Keratinocyte (primary cell): ENCODE data around the gene RBMS3. TPM values are rescaled to one million over a fixed set of nuclear protein-coding genes. Genes with fewer than 3 reads are reported as not detected.

ENCODE experiments used
- DNase-seq: peaks from one replicate; pipeline ENCODE4 v3.0.0-alpha.2; 2011; ENCODE audit warnings: low read depth, missing footprints, low spot score
- FAIRE-seq: peaks from 2 replicates; lab custom pipeline; 2011; peaks lifted over from hg19 to GRCh38; lab: Jason Lieb, UNC
- H2AFZ ChIP-seq: 2 replicates; pipeline ENCODE4 v1.6.0; 2012; ENCODE audit warnings: low read length, control low read depth, inconsistent platforms; ENCODE audit not compliant: control insufficient read depth
- H3K27ac ChIP-seq: 2 replicates; pipeline ENCODE4 v1.5.1; 2011; ENCODE audit warnings: low read length; ENCODE audit not compliant: control insufficient read depth, insufficient read depth
- H3K27me3 ChIP-seq: 3 replicates; pipeline ENCODE4 v1.6.0; 2011; ENCODE audit warnings: low read length; ENCODE audit not compliant: control insufficient read depth, insufficient read depth; ENCODE audit errors: extremely low read depth
- H3K36me3 ChIP-seq, 2 experiments: 2 replicates in 1 of 2; 3 replicates in 1 of 2; pipeline ENCODE4 v1.5.1; 2011; ENCODE audit warnings: low read length in 2 of 2, mild to moderate bottlenecking in 1 of 2; ENCODE audit not compliant: control insufficient read depth in 2 of 2, insufficient read depth in 2 of 2; ENCODE audit errors: extremely low read depth in 1 of 2
- H3K4me1 ChIP-seq: 3 replicates; pipeline ENCODE4 v1.5.1; 2011; ENCODE audit warnings: low read length; ENCODE audit not compliant: control insufficient read depth, insufficient read depth; ENCODE audit errors: extremely low read depth
- H3K4me2 ChIP-seq: 3 replicates; pipeline ENCODE4 v1.6.0; 2011; ENCODE audit warnings: low read depth, low read length; ENCODE audit not compliant: control insufficient read depth, insufficient read depth; ENCODE audit errors: extremely low read depth
- H3K4me3 ChIP-seq, 3 experiments: fragments of 200-600 bp in 1 of 3; sonication (generic) in 1 of 3; 2 replicates in 2 of 3; 3 replicates in 1 of 3; pipeline ENCODE4 v1.5.1; 2011 to 2016; ENCODE audit warnings: low read length in 3 of 3, mild to moderate bottlenecking in 3 of 3, control low read depth in 2 of 3, inconsistent platforms in 1 of 3, low read depth in 1 of 3, mixed read lengths in 1 of 3, mixed run types in 1 of 3, moderate library complexity in 1 of 3; ENCODE audit not compliant: control insufficient read depth in 2 of 3, insufficient read depth in 2 of 3; ENCODE audit errors: extremely low read depth in 1 of 3
- H3K79me2 ChIP-seq: 2 replicates; pipeline ENCODE4 v1.6.0; 2012; ENCODE audit warnings: low read length; ENCODE audit not compliant: control insufficient read depth, insufficient read depth
- H3K9ac ChIP-seq: 3 replicates; pipeline ENCODE4 v1.6.0; 2011; ENCODE audit warnings: low read length; ENCODE audit not compliant: control insufficient read depth, insufficient read depth; ENCODE audit errors: extremely low read depth
- H3K9me1 ChIP-seq: 3 replicates; pipeline ENCODE4 v1.6.0; 2011; ENCODE audit warnings: low read length; ENCODE audit not compliant: control insufficient read depth, insufficient read depth; ENCODE audit errors: extremely low read depth
- H3K9me3 ChIP-seq: 2 replicates; pipeline ENCODE4 v1.5.1; 2012; ENCODE audit warnings: low read depth, low read length; ENCODE audit not compliant: control insufficient read depth
- H4K20me1 ChIP-seq: 3 replicates; pipeline ENCODE4 v1.6.0; 2011; ENCODE audit warnings: low read length; ENCODE audit not compliant: control insufficient read depth, insufficient read depth; ENCODE audit errors: extremely low read depth
- EZH2 ChIP-seq: IDR thresholded peaks from one replicate; pipeline ENCODE4 v1.6.1; 2012; ENCODE audit warnings: inconsistent platforms, mild to moderate bottlenecking, low read length, moderate library complexity
- dilution Hi-C: fragments of 300-500 bp; cut with MboI; formaldehyde crosslinking; loops from one replicate; pipeline ENCODE4 v1.7.0; 2020; ENCODE audit warnings: low sequenced_read_pairs; ENCODE audit not compliant: extremely low pct_ligation_motif_present
- polyA plus RNA-seq, 5 experiments: library from polyadenylated mRNA; depleted of rRNA in 3 of 5; stranded (reverse) in 3 of 5; stranded (forward) in 1 of 5; unstranded in 1 of 5; fragments of >200 nt; gene quantifications; 1 replicate in 1 of 5; 2 replicates in 3 of 5; 3 replicates in 1 of 5; pipeline versions ENCODE4 v1.2.1 to v1.2.3, GENCODE V29; 2011 to 2012; ENCODE audit warnings: missing spikeins in 2 of 5, low read depth in 1 of 5, low replicate concordance in 1 of 5
- TF ChIP-seq, protein P1 (sequence below), 3 experiments: IDR thresholded peaks in 1 of 3; conservative IDR thresholded peaks in 1 of 3; optimal IDR thresholded peaks in 1 of 3; 2 replicates in 2 of 3; 3 replicates in 1 of 3; pipeline versions ENCODE3 to v1.5.1; 2011; ENCODE audit warnings: low read length in 3 of 3, mild to moderate bottlenecking in 3 of 3, moderate library complexity in 2 of 3, control low read depth in 1 of 3, inconsistent platforms in 1 of 3; ENCODE audit not compliant: insufficient read depth in 2 of 3; ENCODE audit errors: extremely low read depth in 1 of 3

The RBMS3 gene
- polyA plus RNA-seq, 1 donor (not counting 4 experiments of a cell fraction or from before 2014, with no cell fraction given): 2.3 TPM

DNA sequence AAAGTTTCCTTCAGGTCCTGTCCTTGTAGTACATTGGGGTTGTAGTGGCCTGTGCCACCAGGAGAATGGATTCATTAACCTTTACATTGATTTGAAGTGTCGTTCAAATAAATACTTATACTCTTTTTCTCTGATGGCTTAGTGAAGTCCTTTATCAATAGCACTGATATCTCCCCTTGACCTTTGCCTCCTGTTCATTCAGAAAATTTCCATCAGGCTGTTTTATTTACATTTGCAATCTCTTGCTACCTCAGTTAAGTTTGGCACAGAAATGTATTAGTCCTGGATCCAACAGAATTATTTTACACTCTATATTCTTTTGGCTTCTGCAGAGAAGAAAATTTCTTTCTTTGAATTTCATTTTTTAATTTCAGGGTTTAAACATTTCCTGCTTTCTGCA lies 497.0 kb downstream of the RBMS3 start:
- Histone ChIP-seq H3K27ac (no peak overlapping the region), H3K4me3 (no peak overlapping the region), H3K27me3 (no peaks in the 10 kb centered on the region), H2AFZ (no peak overlapping the region), H3K9me3 (no peaks in the 10 kb centered on the region), H3K79me2 (no peaks in the 10 kb centered on the region), H3K9ac (no peak overlapping the region), H3K4me2 (no peak overlapping the region), H3K36me3 (no peaks in the 10 kb centered on the region), H3K9me1 (no peaks in the 10 kb centered on the region), H3K4me1 (no peaks in the 10 kb centered on the region), H4K20me1 (no peaks in the 10 kb centered on the region)
- dilution Hi-C loops: no loop called here
- no peak for FAIRE-seq
- no peak for DNase-seq
- TF ChIP-seq, protein P1, sequence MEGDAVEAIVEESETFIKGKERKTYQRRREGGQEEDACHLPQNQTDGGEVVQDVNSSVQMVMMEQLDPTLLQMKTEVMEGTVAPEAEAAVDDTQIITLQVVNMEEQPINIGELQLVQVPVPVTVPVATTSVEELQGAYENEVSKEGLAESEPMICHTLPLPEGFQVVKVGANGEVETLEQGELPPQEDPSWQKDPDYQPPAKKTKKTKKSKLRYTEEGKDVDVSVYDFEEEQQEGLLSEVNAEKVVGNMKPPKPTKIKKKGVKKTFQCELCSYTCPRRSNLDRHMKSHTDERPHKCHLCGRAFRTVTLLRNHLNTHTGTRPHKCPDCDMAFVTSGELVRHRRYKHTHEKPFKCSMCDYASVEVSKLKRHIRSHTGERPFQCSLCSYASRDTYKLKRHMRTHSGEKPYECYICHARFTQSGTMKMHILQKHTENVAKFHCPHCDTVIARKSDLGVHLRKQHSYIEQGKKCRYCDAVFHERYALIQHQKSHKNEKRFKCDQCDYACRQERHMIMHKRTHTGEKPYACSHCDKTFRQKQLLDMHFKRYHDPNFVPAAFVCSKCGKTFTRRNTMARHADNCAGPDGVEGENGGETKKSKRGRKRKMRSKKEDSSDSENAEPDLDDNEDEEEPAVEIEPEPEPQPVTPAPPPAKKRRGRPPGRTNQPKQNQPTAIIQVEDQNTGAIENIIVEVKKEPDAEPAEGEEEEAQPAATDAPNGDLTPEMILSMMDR (optimal IDR thresholded peaks at IDR 0.05 in 1 of 3, IDR thresholded peaks at IDR 0.05 in 1 of 3, conservative IDR thresholded peaks at IDR 0.05 in 1 of 3; ENCODE audit: extremely low read depth in 1 of 3, insufficient read depth in 2 of 3, low read length in 3 of 3): no peak
- no peak for TF ChIP-seq EZH2

DNA sequence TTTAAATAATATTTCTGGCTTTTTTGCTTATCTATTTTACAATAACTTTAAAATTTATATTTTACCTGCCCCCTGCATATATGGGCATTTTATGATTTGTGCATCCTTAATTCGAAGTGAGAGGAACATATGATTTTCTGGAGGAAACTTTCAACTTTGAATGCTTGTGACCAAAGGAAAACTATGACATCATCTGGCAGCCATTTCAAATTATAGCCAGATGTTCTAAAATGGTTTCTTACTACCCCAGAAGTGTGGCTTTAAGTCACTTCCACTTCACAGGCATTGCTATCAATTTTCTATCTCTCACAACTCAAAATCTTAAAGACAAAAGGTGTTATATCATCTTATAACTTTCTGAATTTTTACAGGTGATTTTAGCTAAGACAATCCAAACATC lies 508.8 kb downstream of the RBMS3 start:
- no peak overlapping the region for H3K4me2 ChIP-seq
- H3K4me1 ChIP-seq: no peaks in the 10 kb centered on the region
- no peaks in the 10 kb centered on the region for H3K79me2 ChIP-seq
- no peaks in the 10 kb centered on the region for H4K20me1 ChIP-seq
- dilution Hi-C loops: no loop called here
- DNase-seq (no peak), FAIRE-seq (no peak)
- no peak overlapping the region for H2AFZ ChIP-seq
- TF ChIP-seq, protein P1 (optimal IDR thresholded peaks at IDR 0.05 in 1 of 3, IDR thresholded peaks at IDR 0.05 in 1 of 3, conservative IDR thresholded peaks at IDR 0.05 in 1 of 3; ENCODE audit: extremely low read depth in 1 of 3, insufficient read depth in 2 of 3, low read length in 3 of 3): no peak
- no peak for TF ChIP-seq EZH2
- H3K27me3 ChIP-seq: no peaks in the 10 kb centered on the region
- no peak overlapping the region for H3K4me3 ChIP-seq
- no peaks in the 10 kb centered on the region for H3K9me3 ChIP-seq
- no peaks in the 10 kb centered on the region for H3K9me1 ChIP-seq
- no peak overlapping the region for H3K9ac ChIP-seq
- H3K36me3 ChIP-seq: no peaks in the 10 kb centered on the region
- H3K27ac ChIP-seq: no peak overlapping the region
